Measurements from ENCODE around the gene DSE.

- TF ChIP-seq POLR2A (IDR thresholded peaks at IDR 0.05) (no peak), CTCF (IDR thresholded peaks at IDR 0.05) (no peak)
Measured at GRCh38 chr6:116338943-116339342, 31.8 kb upstream of the DSE start.
